Epithelial cell of proximal tubule (primary cell): ENCODE measurements around the gene KMT2E. TPM values are rescaled to one million over a fixed set of nuclear protein-coding genes. Genes with fewer than 3 reads are reported as not detected.
"Not testable (repeated sequence)": the region's sequence is repeated elsewhere in the genome, so short reads cannot be mapped to it uniquely, and the experiment has no call there.

Source experiments
- DNase-seq: peaks from one replicate; pipeline ENCODE4 v3.0.0-alpha.2; 2011; ENCODE audit warnings: low read depth
- H3K4me3 ChIP-seq: 2 replicates; pipeline ENCODE4 v1.5.1; 2011; ENCODE audit warnings: low read depth, mild to moderate bottlenecking, low read length
- total RNA-seq: library from RNA; depleted of rRNA; stranded (reverse); fragments of >200 nt; gene quantifications from 2 replicates; pipeline ENCODE4 v1.2.3, GENCODE V29; 2015
- TF ChIP-seq, protein P1 (sequence below): conservative IDR thresholded peaks from 2 replicates; pipeline ENCODE4 v1.5.1; 2012; ENCODE audit warnings: low read depth, mild to moderate bottlenecking, low read length

KMT2E gene
- total RNA-seq, 1 donor from 2014 or later = 46.4 TPM

DNA sequence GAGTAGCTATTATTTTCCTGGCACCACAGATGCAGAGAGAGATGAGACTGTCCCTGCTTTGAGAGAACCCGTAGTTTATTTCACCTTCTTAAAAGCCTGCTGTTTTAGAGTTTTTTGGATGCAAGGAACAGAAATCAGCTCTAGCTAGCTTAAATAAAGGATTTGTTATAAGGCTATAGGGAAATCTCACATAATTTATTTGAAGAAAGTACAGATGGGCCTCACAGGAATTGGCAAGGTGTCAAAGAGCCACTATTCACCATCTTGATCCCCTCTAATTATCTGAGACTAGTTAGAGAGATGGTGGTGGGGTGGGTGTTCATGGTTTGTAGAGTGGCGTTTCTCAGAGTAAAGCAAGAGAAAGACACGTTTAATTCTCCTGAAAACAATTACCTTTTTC, 7.3 kb downstream of the KMT2E start:
- TF ChIP-seq, protein P1, sequence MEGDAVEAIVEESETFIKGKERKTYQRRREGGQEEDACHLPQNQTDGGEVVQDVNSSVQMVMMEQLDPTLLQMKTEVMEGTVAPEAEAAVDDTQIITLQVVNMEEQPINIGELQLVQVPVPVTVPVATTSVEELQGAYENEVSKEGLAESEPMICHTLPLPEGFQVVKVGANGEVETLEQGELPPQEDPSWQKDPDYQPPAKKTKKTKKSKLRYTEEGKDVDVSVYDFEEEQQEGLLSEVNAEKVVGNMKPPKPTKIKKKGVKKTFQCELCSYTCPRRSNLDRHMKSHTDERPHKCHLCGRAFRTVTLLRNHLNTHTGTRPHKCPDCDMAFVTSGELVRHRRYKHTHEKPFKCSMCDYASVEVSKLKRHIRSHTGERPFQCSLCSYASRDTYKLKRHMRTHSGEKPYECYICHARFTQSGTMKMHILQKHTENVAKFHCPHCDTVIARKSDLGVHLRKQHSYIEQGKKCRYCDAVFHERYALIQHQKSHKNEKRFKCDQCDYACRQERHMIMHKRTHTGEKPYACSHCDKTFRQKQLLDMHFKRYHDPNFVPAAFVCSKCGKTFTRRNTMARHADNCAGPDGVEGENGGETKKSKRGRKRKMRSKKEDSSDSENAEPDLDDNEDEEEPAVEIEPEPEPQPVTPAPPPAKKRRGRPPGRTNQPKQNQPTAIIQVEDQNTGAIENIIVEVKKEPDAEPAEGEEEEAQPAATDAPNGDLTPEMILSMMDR = no peak
- no peak overlapping the region for H3K4me3 ChIP-seq
- no peak for DNase-seq

DNA sequence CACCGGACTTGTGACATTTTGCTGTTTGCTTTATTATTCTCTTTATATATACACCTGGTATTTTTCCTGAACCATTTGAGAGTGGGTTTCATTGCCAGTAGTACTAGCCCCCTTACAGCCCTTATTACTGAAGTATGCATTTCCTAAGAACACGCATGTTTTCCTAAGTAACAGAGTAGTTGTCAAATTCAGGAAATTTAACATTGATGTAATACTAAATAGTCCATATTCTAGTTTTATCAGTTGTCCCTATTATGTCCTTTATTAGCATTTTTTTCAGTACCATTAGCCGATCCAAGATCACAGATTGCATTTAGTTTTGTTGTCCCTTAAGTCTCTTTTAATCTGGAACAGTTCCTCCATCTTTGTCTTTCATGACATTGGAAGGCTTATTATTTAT, 8.0 kb downstream of the KMT2E start:
- no peak for DNase-seq
- TF ChIP-seq, protein P1 = no peak
- no peak overlapping the region for H3K4me3 ChIP-seq

DNA sequence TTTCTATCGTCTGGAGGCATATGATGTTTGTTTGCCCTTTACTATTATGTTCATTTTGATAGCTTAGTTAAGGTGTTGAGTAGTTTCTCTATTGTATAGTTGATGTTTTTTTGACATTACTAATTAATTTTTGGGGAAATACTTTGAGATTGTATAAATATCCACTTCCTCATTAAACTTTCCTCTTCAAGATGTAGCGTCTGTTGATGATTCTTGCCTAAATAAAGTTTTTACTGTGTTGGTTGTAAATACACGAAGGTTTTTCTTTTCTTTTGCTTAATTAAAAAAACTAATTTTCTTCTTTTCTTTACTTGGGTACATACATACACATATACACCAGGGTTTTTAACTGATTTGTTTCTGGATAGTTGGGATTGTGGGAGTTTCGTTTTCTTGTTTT, 8.5 kb downstream of the KMT2E start:
- H3K4me3 ChIP-seq = no peak overlapping the region
- DNase-seq = no peak
- TF ChIP-seq, protein P1 = no peak

DNA sequence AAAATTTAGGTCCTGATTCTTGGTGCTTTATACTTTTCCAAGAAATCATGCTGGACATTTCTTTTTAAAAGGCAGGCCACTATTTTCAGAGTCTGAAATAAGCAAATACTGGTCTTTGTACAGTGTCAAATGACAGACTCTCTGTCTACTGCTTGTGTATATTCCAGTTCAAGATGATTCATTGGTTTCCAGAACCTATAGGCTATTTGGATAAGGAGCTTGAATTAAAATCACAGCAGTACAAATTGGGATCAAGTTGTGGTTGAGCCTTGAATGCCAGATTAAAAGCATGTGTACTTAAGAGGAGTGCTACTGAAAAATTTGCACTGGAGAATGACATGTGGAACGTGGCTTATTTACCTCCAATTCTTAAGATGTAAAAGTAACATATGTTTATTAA, 10.7 kb downstream of the KMT2E start:
- no peak overlapping the region for H3K4me3 ChIP-seq
- TF ChIP-seq, protein P1 = no peak
- no peak for DNase-seq

DNA sequence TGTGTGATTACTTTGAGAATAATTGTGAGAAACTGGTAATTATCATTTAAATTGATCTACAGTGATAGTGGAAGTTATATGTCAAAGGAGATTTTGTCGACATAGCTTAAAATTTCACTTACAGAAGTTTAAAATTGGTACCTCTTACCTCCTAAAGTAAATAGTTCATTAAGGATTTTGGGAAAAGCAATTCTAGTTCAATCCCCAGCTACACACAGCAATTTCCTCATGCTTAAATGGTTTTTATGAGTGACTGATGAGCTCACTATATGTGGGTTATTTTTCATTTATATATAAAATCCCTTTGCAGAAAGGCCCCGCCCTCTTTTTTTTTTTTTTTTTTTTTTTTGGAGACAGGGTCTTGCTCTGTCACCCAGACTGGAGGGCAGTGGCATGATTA, 12.7 kb downstream of the KMT2E start:
- no peak overlapping the region for H3K4me3 ChIP-seq
- no peak for DNase-seq
- TF ChIP-seq, protein P1 = no peak

DNA sequence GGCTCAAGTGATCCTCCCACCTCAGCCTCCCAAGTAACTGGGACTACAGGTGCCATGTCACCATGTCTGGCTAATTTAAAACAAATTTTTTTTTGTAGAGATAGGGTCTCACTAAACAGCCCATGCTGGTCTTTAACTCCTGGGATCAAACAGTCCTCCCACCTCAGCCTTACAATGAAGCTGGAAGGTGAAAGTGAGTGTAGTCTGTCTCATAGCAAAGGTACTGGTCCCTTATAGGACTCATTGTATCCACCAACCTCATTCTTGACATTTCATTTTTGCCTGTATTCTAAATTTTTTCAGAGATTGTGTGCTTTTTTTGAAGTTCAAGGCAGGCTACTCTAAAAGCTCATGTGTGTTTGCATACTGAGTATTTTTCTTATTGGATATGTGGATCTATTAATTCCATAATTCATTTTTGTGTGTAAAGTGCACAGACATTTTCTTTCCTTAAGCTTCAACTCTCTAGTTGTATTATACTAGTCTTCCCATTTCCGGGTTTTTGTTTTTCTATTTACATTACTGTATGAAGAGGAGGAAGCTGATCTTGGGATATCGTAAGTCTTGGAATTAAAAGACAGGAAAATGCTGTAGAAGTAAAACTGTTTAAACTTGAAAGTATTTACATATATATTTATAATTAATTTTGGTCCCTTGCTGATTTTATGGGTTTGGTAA, 13.3 kb downstream of the KMT2E start:
- H3K4me3 ChIP-seq = no peak overlapping the region
- DNase-seq = no peak
- TF ChIP-seq, protein P1 = no peak

DNA sequence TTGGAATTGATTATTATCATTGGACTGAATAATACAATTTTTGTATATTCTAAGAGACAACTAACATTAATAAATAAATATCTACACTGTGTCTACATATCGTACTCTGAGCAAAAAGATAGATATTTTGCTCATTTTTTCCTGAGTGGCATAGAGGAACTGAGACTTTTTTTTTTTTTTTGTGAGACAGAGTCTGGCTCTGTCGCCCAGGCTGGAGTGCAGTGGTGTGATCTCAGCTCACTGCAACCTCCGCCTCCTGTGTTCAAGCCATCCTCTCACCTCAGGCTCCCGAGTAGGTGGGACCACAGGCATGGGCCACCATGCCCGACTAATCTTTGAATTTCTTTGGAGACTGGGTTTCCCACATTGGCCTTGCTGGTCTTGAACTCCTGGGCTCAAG, 14.0 kb downstream of the KMT2E start:
- TF ChIP-seq, protein P1 = no peak
- DNase-seq = no peak
- no peak overlapping the region for H3K4me3 ChIP-seq

DNA sequence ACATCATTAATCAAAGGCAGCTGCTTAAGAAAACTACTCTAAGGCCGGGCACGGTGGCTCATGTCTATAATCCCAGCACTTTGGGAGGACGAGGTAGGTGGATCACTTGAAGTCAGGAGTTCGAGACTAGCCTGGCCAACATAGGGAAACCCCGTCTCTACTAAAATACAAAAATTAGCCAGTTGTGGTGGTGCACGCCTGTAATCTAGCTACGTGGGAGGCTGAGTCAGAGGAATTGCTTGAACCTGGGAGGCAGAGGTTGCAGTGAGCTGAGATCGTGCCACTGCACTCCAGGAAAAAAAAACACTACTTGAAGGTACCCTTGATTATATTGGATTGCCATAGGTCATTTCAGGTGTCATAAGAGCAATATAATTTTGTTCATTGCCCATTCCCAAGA, 14.9 kb downstream of the KMT2E start:
- DNase-seq, H3K4me3 ChIP-seq: not testable (repeated sequence)
